ENCODE results near the gene SFXN3.

SFXN3 gene

DNA sequence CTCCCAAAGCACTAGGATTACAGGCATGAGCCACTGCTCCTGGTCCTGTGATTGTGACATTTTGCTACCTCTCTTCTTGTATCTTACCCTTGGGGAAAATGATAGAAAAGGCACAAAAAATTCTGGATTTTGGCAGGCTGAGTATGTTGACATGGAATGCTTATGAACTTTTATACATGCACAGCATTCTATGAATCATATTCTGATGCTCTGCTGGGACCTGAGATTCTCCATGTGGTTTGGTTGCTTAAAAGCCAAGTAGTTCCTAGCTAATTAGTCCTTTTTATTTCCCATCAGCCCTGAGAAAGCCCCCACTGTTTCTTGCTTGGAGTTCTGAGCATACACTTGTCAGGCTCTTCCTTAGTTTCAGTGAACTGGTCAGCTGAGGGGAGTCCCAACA, 22.5 kb downstream of the SFXN3 start:
- no peak overlapping the region for H3K27ac ChIP-seq (ENCODE audit: low read length, poor library complexity, severe bottlenecking)
- H2BK5ac ChIP-seq (ENCODE audit: low read depth, low read length, poor library complexity, severe bottlenecking): no peak overlapping the region
- H2AK5ac ChIP-seq (ENCODE audit: low read length, severe bottlenecking): no peak overlapping the region
- no peak overlapping the region for H3K18ac ChIP-seq (ENCODE audit: low read depth in 1 of 2, low read length in 2 of 2)
- H3K14ac ChIP-seq (ENCODE audit: low read length in 2 of 2): no peak overlapping the region
- peaks cover 11% of the 10 kb centered on the region for H3K4me1 ChIP-seq (ENCODE audit: control insufficient read depth, insufficient read depth, low read depth, low read length)
- peaks cover 22 to 24% of the 10 kb centered on the region in 2 experiments for H3K27me3 ChIP-seq (ENCODE audit: control insufficient read depth in 1 of 2, insufficient read depth in 1 of 2, low read length in 2 of 2)
- H2BK12ac ChIP-seq (ENCODE audit: low read length in 2 of 2): no peak overlapping the region
- no peak overlapping the region for H3K4me2 ChIP-seq (ENCODE audit: low read length, poor library complexity, severe bottlenecking)
- no peak overlapping the region for H3K9ac ChIP-seq (ENCODE audit: low read length)
- no peak overlapping the region for H3K23ac ChIP-seq (ENCODE audit: low read length in 2 of 2)
- no peak overlapping the region for H2BK120ac ChIP-seq (ENCODE audit: low read depth, low read length)
- no peaks in the 10 kb centered on the region for H3K36me3 ChIP-seq (ENCODE audit: control insufficient read depth in 1 of 2, insufficient read depth in 2 of 2, low read depth in 1 of 2, low read length in 2 of 2)
- H3K4me3 ChIP-seq (ENCODE audit: insufficient read depth in 1 of 2, low read depth in 1 of 2, low read length in 2 of 2): no peak overlapping the region
- no peak for DNase-seq
- H2AFZ ChIP-seq (ENCODE audit: low read depth, low read length): no peak overlapping the region
- no peak overlapping the region for H2BK15ac ChIP-seq (ENCODE audit: low read depth, poor library complexity, severe bottlenecking)
- H4K91ac ChIP-seq (ENCODE audit: low read length): no peak overlapping the region
- H4K8ac ChIP-seq (ENCODE audit: low read length): no peak overlapping the region
- peaks cover 3% of the 10 kb centered on the region for H3K79me1 ChIP-seq (replicated peaks; ENCODE audit: low read length, poor library complexity, severe bottlenecking)
- no peaks in the 10 kb centered on the region for H3K9me3 ChIP-seq (ENCODE audit: control insufficient read depth, low read length)
- no peak overlapping the region for H3K4ac ChIP-seq (ENCODE audit: low read depth in 1 of 2, low read length in 2 of 2)

DNA sequence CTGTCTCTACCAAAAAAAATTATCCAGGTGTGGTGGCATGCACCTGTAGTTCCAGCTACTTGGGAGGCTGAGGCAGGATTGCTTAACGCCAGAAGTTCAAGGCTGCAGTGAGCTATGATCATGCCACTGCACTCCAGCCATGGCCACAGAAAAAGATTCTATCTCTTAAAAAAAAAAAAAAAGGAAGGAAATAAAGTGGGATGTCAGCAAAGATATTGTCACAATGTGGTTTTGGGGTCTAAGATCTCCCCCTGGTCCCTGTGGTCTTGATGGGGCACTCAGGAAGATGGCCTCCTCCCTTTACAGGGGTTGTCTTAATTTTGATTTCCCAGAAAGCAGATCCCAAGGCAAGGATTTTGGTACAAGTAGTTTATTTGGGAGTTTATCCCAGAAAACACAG, 23.3 kb downstream of the SFXN3 start:
- no peak overlapping the region for H3K4me2 ChIP-seq (ENCODE audit: low read length, poor library complexity, severe bottlenecking)
- H3K14ac ChIP-seq (ENCODE audit: low read length in 2 of 2): no peak overlapping the region
- H3K36me3 ChIP-seq (ENCODE audit: control insufficient read depth in 1 of 2, insufficient read depth in 2 of 2, low read depth in 1 of 2, low read length in 2 of 2): no peaks in the 10 kb centered on the region
- H3K9me3 ChIP-seq (ENCODE audit: control insufficient read depth, low read length): no peaks in the 10 kb centered on the region
- peaks cover 11% of the 10 kb centered on the region for H3K4me1 ChIP-seq (ENCODE audit: control insufficient read depth, insufficient read depth, low read depth, low read length)
- WGBS: 100% methylated on average over 1 of the region's 1 CpG
- DNase-seq: no peak
- peaks cover 14 to 16% of the 10 kb centered on the region in 2 experiments for H3K27me3 ChIP-seq (ENCODE audit: control insufficient read depth in 1 of 2, insufficient read depth in 1 of 2, low read length in 2 of 2)
- H2BK15ac ChIP-seq (ENCODE audit: low read depth, poor library complexity, severe bottlenecking): no peak overlapping the region
- H4K91ac ChIP-seq (ENCODE audit: low read length): no peak overlapping the region
- no peak overlapping the region for H2BK120ac ChIP-seq (ENCODE audit: low read depth, low read length)
- no peak overlapping the region for H3K27ac ChIP-seq (ENCODE audit: low read length, poor library complexity, severe bottlenecking)
- no peak overlapping the region for H2BK5ac ChIP-seq (ENCODE audit: low read depth, low read length, poor library complexity, severe bottlenecking)
- no peak overlapping the region for H3K4ac ChIP-seq (ENCODE audit: low read depth in 1 of 2, low read length in 2 of 2)
- no peak overlapping the region for H2AK5ac ChIP-seq (ENCODE audit: low read length, severe bottlenecking)
- H2AFZ ChIP-seq (ENCODE audit: low read depth, low read length): no peak overlapping the region
- H2BK12ac ChIP-seq (ENCODE audit: low read length in 2 of 2): no peak overlapping the region
- no peak overlapping the region for H4K8ac ChIP-seq (ENCODE audit: low read length)
- peaks cover 3% of the 10 kb centered on the region for H3K79me1 ChIP-seq (replicated peaks; ENCODE audit: low read length, poor library complexity, severe bottlenecking)
- H3K4me3 ChIP-seq (ENCODE audit: insufficient read depth in 1 of 2, low read depth in 1 of 2, low read length in 2 of 2): no peak overlapping the region
- H3K9ac ChIP-seq (ENCODE audit: low read length): peak overlapping the region; percentile 18
- no peak overlapping the region for H3K23ac ChIP-seq (ENCODE audit: low read length in 2 of 2)
- H3K18ac ChIP-seq (ENCODE audit: low read depth in 1 of 2, low read length in 2 of 2): no peak overlapping the region

DNA sequence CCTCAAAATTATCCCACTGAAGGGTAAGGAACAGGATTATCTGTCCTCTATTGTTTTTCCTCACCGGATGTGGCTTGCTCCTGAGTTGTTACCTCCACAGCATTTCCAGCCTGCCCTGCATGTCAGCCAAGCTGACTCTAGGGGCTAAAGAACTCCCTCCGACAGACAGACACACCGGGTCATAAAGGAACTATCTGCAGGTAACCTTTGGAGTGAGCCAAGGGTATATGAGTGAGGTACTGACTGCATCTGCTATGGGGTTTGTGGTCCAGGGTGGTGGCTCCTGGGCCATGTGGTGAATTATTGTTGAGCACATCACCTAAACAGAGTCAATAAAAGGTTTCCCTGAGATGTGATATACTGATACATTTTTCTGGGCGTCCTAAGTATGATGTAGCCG, 23.8 kb downstream of the SFXN3 start:
- Histone ChIP-seq H3K4me1 (ENCODE audit: control insufficient read depth, insufficient read depth, low read depth, low read length) (peaks cover 11% of the 10 kb centered on the region), H3K18ac (ENCODE audit: low read depth in 1 of 2, low read length in 2 of 2) (no peak overlapping the region), H3K23ac (ENCODE audit: low read length in 2 of 2) (no peak overlapping the region), H4K91ac (ENCODE audit: low read length) (no peak overlapping the region), H3K27me3 (ENCODE audit: control insufficient read depth in 1 of 2, insufficient read depth in 1 of 2, low read length in 2 of 2) (peaks cover 9 to 11% of the 10 kb centered on the region in 2 experiments), H2AK5ac (ENCODE audit: low read length, severe bottlenecking) (no peak overlapping the region), H2BK12ac (ENCODE audit: low read length in 2 of 2) (no peak overlapping the region), H3K4ac (ENCODE audit: low read depth in 1 of 2, low read length in 2 of 2) (no peak overlapping the region), H3K9ac (ENCODE audit: low read length) (peak overlapping the region; percentile 18), H3K36me3 (ENCODE audit: control insufficient read depth in 1 of 2, insufficient read depth in 2 of 2, low read depth in 1 of 2, low read length in 2 of 2) (no peaks in the 10 kb centered on the region), H2BK5ac (ENCODE audit: low read depth, low read length, poor library complexity, severe bottlenecking) (no peak overlapping the region), H3K4me3 (ENCODE audit: insufficient read depth in 1 of 2, low read depth in 1 of 2, low read length in 2 of 2) (no peak overlapping the region), H3K79me1 (replicated peaks; ENCODE audit: low read length, poor library complexity, severe bottlenecking) (peaks cover 5% of the 10 kb centered on the region), H3K9me3 (ENCODE audit: control insufficient read depth, low read length) (no peaks in the 10 kb centered on the region), H2AFZ (ENCODE audit: low read depth, low read length) (no peak overlapping the region), H4K8ac (ENCODE audit: low read length) (no peak overlapping the region), H3K14ac (ENCODE audit: low read length in 2 of 2) (no peak overlapping the region), H3K4me2 (ENCODE audit: low read length, poor library complexity, severe bottlenecking) (no peak overlapping the region), H2BK120ac (ENCODE audit: low read depth, low read length) (no peak overlapping the region), H2BK15ac (ENCODE audit: low read depth, poor library complexity, severe bottlenecking) (no peak overlapping the region), H3K27ac (ENCODE audit: low read length, poor library complexity, severe bottlenecking) (no peak overlapping the region)
- DNase-seq: no peak
- over 99% methylated on average over 5 of the region's 5 CpGs for WGBS

DNA sequence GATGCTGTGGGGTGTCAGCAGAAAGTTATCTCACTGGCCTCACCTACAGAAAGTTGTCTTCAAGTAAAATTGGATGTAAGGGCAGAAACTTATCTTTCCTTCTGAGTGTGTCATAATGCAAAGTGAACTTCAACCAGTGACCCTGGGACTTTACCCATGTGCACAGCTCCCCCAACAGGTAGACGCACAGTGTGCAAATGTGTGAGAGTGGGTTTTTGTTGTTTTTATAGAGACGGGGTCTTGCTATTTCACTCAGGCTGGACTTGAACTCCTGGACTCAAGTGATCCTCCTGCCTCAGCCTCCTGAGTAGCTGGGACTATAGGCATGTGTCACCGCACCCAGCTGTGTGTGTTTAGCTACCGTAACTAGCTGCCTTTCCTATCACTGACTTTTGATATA, 24.4 kb downstream of the SFXN3 start:
- Histone ChIP-seq H2BK15ac (ENCODE audit: low read depth, poor library complexity, severe bottlenecking) (no peak overlapping the region), H2BK12ac (ENCODE audit: low read length in 2 of 2) (no peak overlapping the region), H2BK5ac (ENCODE audit: low read depth, low read length, poor library complexity, severe bottlenecking) (no peak overlapping the region), H3K27me3 (ENCODE audit: control insufficient read depth in 1 of 2, insufficient read depth in 1 of 2, low read length in 2 of 2) (peaks cover 4 to 5% of the 10 kb centered on the region in 2 experiments), H2BK120ac (ENCODE audit: low read depth, low read length) (no peak overlapping the region), H2AK5ac (ENCODE audit: low read length, severe bottlenecking) (no peak overlapping the region), H3K4me2 (ENCODE audit: low read length, poor library complexity, severe bottlenecking) (no peak overlapping the region), H3K18ac (ENCODE audit: low read depth in 1 of 2, low read length in 2 of 2) (no peak overlapping the region), H4K91ac (ENCODE audit: low read length) (no peak overlapping the region), H3K9ac (ENCODE audit: low read length) (no peak overlapping the region), H3K23ac (ENCODE audit: low read length in 2 of 2) (no peak overlapping the region), H2AFZ (ENCODE audit: low read depth, low read length) (no peak overlapping the region), H3K14ac (ENCODE audit: low read length in 2 of 2) (no peak overlapping the region), H3K4me1 (ENCODE audit: control insufficient read depth, insufficient read depth, low read depth, low read length) (peaks cover 8% of the 10 kb centered on the region), H4K8ac (ENCODE audit: low read length) (no peak overlapping the region), H3K27ac (ENCODE audit: low read length, poor library complexity, severe bottlenecking) (no peak overlapping the region), H3K4me3 (ENCODE audit: insufficient read depth in 1 of 2, low read depth in 1 of 2, low read length in 2 of 2) (no peak overlapping the region), H3K36me3 (ENCODE audit: control insufficient read depth in 1 of 2, insufficient read depth in 2 of 2, low read depth in 1 of 2, low read length in 2 of 2) (no peaks in the 10 kb centered on the region), H3K9me3 (ENCODE audit: control insufficient read depth, low read length) (no peaks in the 10 kb centered on the region), H3K4ac (ENCODE audit: low read depth in 1 of 2, low read length in 2 of 2) (no peak overlapping the region), H3K79me1 (replicated peaks; ENCODE audit: low read length, poor library complexity, severe bottlenecking) (peaks cover 5% of the 10 kb centered on the region)
- WGBS: 95% methylated on average over 2 of the region's 4 CpGs
- no peak for DNase-seq

Measured in mesenchymal stem cell (in vitro differentiated cells and primary cell).